Endothelial cell of umbilical vein (primary cell): ENCODE results near the gene RNF213. TPM values are rescaled to one million over a fixed set of nuclear protein-coding genes. Genes with fewer than 3 reads are reported as not detected.

Source experiments
- BruUV-seq: library from RNA; stranded (reverse); fragments of 400-500 nt; replicated peaks from 2 replicates; lab custom pipeline; 2021; lab: Mats Ljungman, UMichigan
- CTCF ChIA-PET: fragments of 300-600, 350-600 bp; sonication (Branson Sonifier 250); formaldehyde crosslinking; loops from one replicate; lab custom pipeline; 2021; ENCODE audit warnings: antibody characterized with exemption, inconsistent platforms; lab: Charles Lee
- POLR2A ChIA-PET: fragments of 300-600, 350-600 bp; sonication (Branson Sonifier 250); formaldehyde crosslinking; loops from one replicate; lab custom pipeline; 2021; ENCODE audit warnings: antibody characterized with exemption, inconsistent platforms; lab: Charles Lee
- DNase-seq: peaks from one replicate; pipeline ENCODE4 v3.0.0-alpha.2; 2011; ENCODE audit warnings: low read depth, low spot score
- FAIRE-seq: peaks from 2 replicates; lab custom pipeline; 2011; peaks lifted over from hg19 to GRCh38; lab: Jason Lieb, UNC
- H2AFZ ChIP-seq: 2 replicates; pipeline ENCODE4 v1.6.0; 2012; ENCODE audit warnings: low read depth, low read length, control low read depth, inconsistent platforms
- H3K27ac ChIP-seq: 2 replicates; pipeline ENCODE4 v1.5.1; 2011; ENCODE audit warnings: low read depth, mild to moderate bottlenecking, control low read depth, low read length, moderate library complexity; ENCODE audit not compliant: insufficient read depth
- H3K27me3 ChIP-seq, 2 experiments: 2 replicates each; pipeline versions ENCODE4 v1.6.0 to v1.6.1; 2011; ENCODE audit warnings: low read length in 2 of 2, mixed read lengths in 1 of 2; ENCODE audit not compliant: control insufficient read depth in 2 of 2, insufficient read depth in 2 of 2
- H3K36me3 ChIP-seq, 2 experiments: 2 replicates in 1 of 2; 3 replicates in 1 of 2; pipeline ENCODE4 v1.5.1; 2011; ENCODE audit warnings: low read length in 2 of 2, mild to moderate bottlenecking in 1 of 2, moderate library complexity in 1 of 2; ENCODE audit not compliant: control insufficient read depth in 2 of 2, insufficient read depth in 2 of 2; ENCODE audit errors: extremely low read depth in 1 of 2
- H3K4me1 ChIP-seq: 3 replicates; pipeline ENCODE4 v1.5.1; 2011; ENCODE audit warnings: mild to moderate bottlenecking, low read length; ENCODE audit not compliant: control insufficient read depth, insufficient read depth; ENCODE audit errors: extremely low read depth
- H3K4me2 ChIP-seq: 2 replicates; pipeline ENCODE4 v1.6.1; 2011; ENCODE audit warnings: low read length, control low read depth, mixed read lengths; ENCODE audit not compliant: insufficient read depth
- H3K4me3 ChIP-seq, 3 experiments: fragments of 200-600 bp in 1 of 3; sonication (generic), shearing (Covaris generic) in 1 of 3; replicated peaks in 1 of 3; 2 replicates each; pipeline ENCODE4 v1.5.1; 2011 to 2016; ENCODE audit warnings: control low read depth in 3 of 3, low read length in 3 of 3, mild to moderate bottlenecking in 2 of 3, inconsistent platforms in 1 of 3, low read depth in 1 of 3, moderate library complexity in 1 of 3; ENCODE audit not compliant: insufficient read depth in 1 of 3
- H3K79me2 ChIP-seq: 2 replicates; pipeline ENCODE4 v1.6.0; 2012; ENCODE audit warnings: low read length, inconsistent platforms; ENCODE audit not compliant: control insufficient read depth, insufficient read depth
- H3K9ac ChIP-seq: replicated peaks from 2 replicates; pipeline ENCODE3; 2011; ENCODE audit warnings: low read length, control low read depth; ENCODE audit not compliant: insufficient read depth; ENCODE audit errors: extremely low read depth
- H3K9me1 ChIP-seq: replicated peaks from 3 replicates; pipeline ENCODE4 v1.6.0; 2011; ENCODE audit warnings: mild to moderate bottlenecking, low read length; ENCODE audit not compliant: control insufficient read depth, insufficient read depth; ENCODE audit errors: extremely low read depth
- H3K9me3 ChIP-seq: replicated peaks from 2 replicates; pipeline ENCODE4 v1.5.1; 2012; ENCODE audit warnings: low read length, inconsistent platforms; ENCODE audit not compliant: control insufficient read depth, insufficient read depth
- H4K20me1 ChIP-seq: replicated peaks from 2 replicates; pipeline ENCODE3; 2011; ENCODE audit warnings: mild to moderate bottlenecking, low read length; ENCODE audit not compliant: control insufficient read depth, insufficient read depth; ENCODE audit errors: extremely low read depth
- CTCF ChIP-seq, 2 donors: IDR thresholded peaks; 1 replicate in 1 of 2; 2 replicates in 1 of 2; pipeline ENCODE4 v1.5.1; 2011; ENCODE audit warnings: low read length in 2 of 2, mild to moderate bottlenecking in 2 of 2, moderate library complexity in 2 of 2, control low read depth in 1 of 2, inconsistent platforms in 1 of 2, low read depth in 1 of 2; ENCODE audit not compliant: insufficient read depth in 1 of 2; ENCODE audit errors: extremely low read depth in 1 of 2
- EZH2 ChIP-seq: IDR thresholded peaks from 2 replicates; pipeline ENCODE4 v1.6.1; 2012; ENCODE audit warnings: borderline replicate concordance, low read depth, mild to moderate bottlenecking, moderate library complexity, low read length, inconsistent platforms; ENCODE audit not compliant: severe bottlenecking
- FOS ChIP-seq: IDR thresholded peaks from 2 replicates; pipeline ENCODE4 v1.6.1; 2011; ENCODE audit warnings: mild to moderate bottlenecking, low read length, moderate library complexity, borderline replicate concordance; ENCODE audit not compliant: insufficient read depth
- GATA2 ChIP-seq: IDR thresholded peaks from 2 replicates; pipeline ENCODE4 v1.7.0; 2011; ENCODE audit warnings: low read depth, mild to moderate bottlenecking, moderate library complexity, mixed read lengths, low read length; ENCODE audit not compliant: insufficient read length, insufficient read depth
- JUN ChIP-seq: IDR thresholded peaks from 2 replicates; pipeline ENCODE4 v1.6.1; 2011; ENCODE audit warnings: borderline replicate concordance, low read depth; ENCODE audit not compliant: insufficient read length, insufficient read depth
- MYC ChIP-seq: IDR thresholded peaks from one replicate; pipeline ENCODE4 v1.6.1; 2011; ENCODE audit warnings: mild to moderate bottlenecking, low read depth, low read length
- POLR2A ChIP-seq: IDR thresholded peaks from 2 replicates; pipeline ENCODE4 v1.6.1; 2012; ENCODE audit warnings: low read depth, mild to moderate bottlenecking, control low read depth, low read length
- POLR2AphosphoS5 ChIP-seq: IDR thresholded peaks from 2 replicates; pipeline ENCODE4 v1.6.1; 2012; ENCODE audit warnings: low read depth, mild to moderate bottlenecking, control low read depth, low read length, moderate library complexity; ENCODE audit not compliant: insufficient read depth
- dilution Hi-C: fragments of 300-500 bp; cut with MboI; formaldehyde crosslinking; loops from one replicate; pipeline ENCODE4 v1.15.0; 2019; ENCODE audit warnings: low sequenced_read_pairs; ENCODE audit not compliant: extremely low pct_ligation_motif_present
- intact Hi-C: fragments of 100-400 bp; cut with micrococcal nuclease; formaldehyde crosslinking; loops from one replicate; pipeline ENCODE4 v1.10.0; 2022
- polyA plus RNA-seq, 4 experiments: library from polyadenylated mRNA; depleted of rRNA in 3 of 4; stranded (reverse) in 3 of 4; unstranded in 1 of 4; fragments of >200 nt; gene quantifications; 2 replicates each; pipeline versions ENCODE4 v1.2.1 to v1.2.3, GENCODE V29; 2011 to 2012; ENCODE audit warnings: missing spikeins in 1 of 4
- total RNA-seq: library from RNA; stranded (reverse); gene quantifications from 2 replicates; pipeline ENCODE4 v1.2.3, GENCODE V29; 2021
- TF ChIP-seq, protein P1 (sequence below): IDR thresholded peaks from 2 replicates; pipeline ENCODE4 v1.6.1; 2011; ENCODE audit not compliant: insufficient read depth, insufficient read length

Gene RNF213
- total and polyA plus RNA-seq, 2 donors (not counting 3 experiments of a cell fraction or from before 2014, with no cell fraction given) = 36.5 to 116 TPM

- TF ChIP-seq EZH2 = no peak
- no peak for TF ChIP-seq GATA2
- TF ChIP-seq, protein P1, sequence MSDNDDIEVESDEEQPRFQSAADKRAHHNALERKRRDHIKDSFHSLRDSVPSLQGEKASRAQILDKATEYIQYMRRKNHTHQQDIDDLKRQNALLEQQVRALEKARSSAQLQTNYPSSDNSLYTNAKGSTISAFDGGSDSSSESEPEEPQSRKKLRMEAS = no peak
- no peak for TF ChIP-seq JUN
- TF ChIP-seq POLR2AphosphoS5 = no peak
- TF ChIP-seq MYC = no peak
- TF ChIP-seq CTCF (IDR thresholded peaks at IDR 0.05; ENCODE audit: extremely low read depth in 1 of 2, insufficient read depth in 1 of 2, low read depth in 1 of 2, low read length in 2 of 2) = no peak
- no peak for TF ChIP-seq FOS
- no peak for TF ChIP-seq POLR2A
- BruUV-seq = no TSS peak
- dilution Hi-C loops = no loop called here
These were observed 123.7 kb downstream of the RNF213 start for GRCh38 chr17:80384078-80384960.

More at GRCh38 chr17:80384078-80384960, 123.7 kb downstream of the RNF213 start:
- H3K27ac ChIP-seq = no peak overlapping the region
- FAIRE-seq (no peak), DNase-seq (no peak)
- H3K4me3 ChIP-seq = no peak overlapping the region
- ChIA-PET POLR2A (no interaction called here), CTCF (no interaction called here)
- no peak overlapping the region for H3K9ac ChIP-seq
- intact Hi-C loops = no loop called here
- H3K36me3 ChIP-seq = peaks cover 12 to 69% of the 10 kb centered on the region in 2 experiments
- H3K4me1 ChIP-seq = peaks cover 8% of the 10 kb centered on the region
- H3K9me3 ChIP-seq = no peaks in the 10 kb centered on the region
- H3K9me1 ChIP-seq = no peaks in the 10 kb centered on the region
- no peaks in the 10 kb centered on the region for H3K27me3 ChIP-seq
- no peaks in the 10 kb centered on the region for H4K20me1 ChIP-seq
- no peak overlapping the region for H2AFZ ChIP-seq
- H3K79me2 ChIP-seq = no peaks in the 10 kb centered on the region
- no peak overlapping the region for H3K4me2 ChIP-seq
